HCT116 (cell line): ENCODE data around the gene CXCR1. TPM values are rescaled to one million over a fixed set of nuclear protein-coding genes. Genes with fewer than 3 reads are reported as not detected.

ENCODE experiments used
- ATAC-seq: fragments of 200-7000 bp; cut with Tn5 transposase; 2 replicates; pipeline ENCODE4 v1.9.1; 2020; ENCODE audit warnings: mild to moderate bottlenecking, moderate library complexity
- BruUV-seq: library from RNA; stranded (reverse); fragments of 400-500 nt; replicated peaks from 2 replicates; lab custom pipeline; 2021; lab: Mats Ljungman, UMichigan
- CTCF ChIA-PET: fragments of 300-600 bp; sonication (Branson Sonifier 250); formaldehyde crosslinking; loops from one replicate; lab custom pipeline; 2021; ENCODE audit warnings: antibody characterized with exemption; lab: Charles Lee
- POLR2A ChIA-PET: fragments of 300-600, 350-600 bp; sonication (Branson Sonifier 250); formaldehyde crosslinking; loops from one replicate; lab custom pipeline; 2021; ENCODE audit warnings: antibody characterized with exemption; lab: Charles Lee
- RAD21 ChIA-PET, 2 experiments: fragments of 300-600 bp; sonication (Branson Sonifier 250); formaldehyde crosslinking; loops; one replicate each; lab custom pipeline; 2023; ENCODE audit warnings: low total read pairs in 2 of 2; ENCODE audit not compliant: uncharacterized antibody in 2 of 2, unreplicated experiment in 2 of 2, low non-redundant PET in 1 of 2; lab: Charles Lee
- DNase-seq: peaks from one replicate; pipeline ENCODE4 v3.0.0-alpha.2; 2010; ENCODE audit warnings: low read depth, low spot score
- H2AFZ ChIP-seq: fragments of 200-600 bp; shearing (Covaris generic), sonication (generic); 2 replicates; pipeline ENCODE4 v1.6.1; 2017; ENCODE audit warnings: low read depth, mixed run types, mixed read lengths, antibody characterized with exemption, low read length; ENCODE audit not compliant: poor library complexity, severe bottlenecking
- H3K27ac ChIP-seq: 2 replicates; pipeline ENCODE4 v1.5.1; 2012; ENCODE audit warnings: low read depth, low read length
- H3K27me3 ChIP-seq: fragments of 200-600 bp; sonication (generic); 2 replicates; pipeline ENCODE4 v1.6.1; 2016; ENCODE audit warnings: mixed run types, low read length, mixed read lengths; ENCODE audit not compliant: insufficient read depth
- H3K36me3 ChIP-seq, 2 experiments: fragments of 200-500 bp in 1 of 2; fragments of 200-600 bp in 1 of 2; sonication (Bioruptor generic) in 1 of 2; sonication (generic) in 1 of 2; 2 replicates each; pipeline versions ENCODE4 v1.5.1 to v1.6.1; 2014 to 2016; ENCODE audit warnings: low read length in 2 of 2, inconsistent platforms in 1 of 2, mixed read lengths in 1 of 2, mixed run types in 1 of 2; ENCODE audit not compliant: insufficient read depth in 2 of 2, control insufficient read depth in 1 of 2
- H3K4me1 ChIP-seq, 2 experiments: fragments of 200-600 bp in 1 of 2; sonication (generic) in 1 of 2; 2 replicates each; pipeline versions ENCODE4 v1.5.1 to v1.6.1; 2012 to 2017; ENCODE audit warnings: low read length in 2 of 2, inconsistent platforms in 1 of 2, mild to moderate bottlenecking in 1 of 2, mixed read lengths in 1 of 2, mixed run types in 1 of 2, moderate library complexity in 1 of 2; ENCODE audit not compliant: insufficient read depth in 2 of 2, control insufficient read depth in 1 of 2
- H3K4me2 ChIP-seq: fragments of 200-600 bp; sonication (generic); 2 replicates; pipeline ENCODE4 v1.6.1; 2017; ENCODE audit warnings: mixed run types, low read length, mixed read lengths
- H3K4me3 ChIP-seq, 2 experiments: fragments of 200-600 bp in 1 of 2; sonication (generic) in 1 of 2; replicated peaks in 1 of 2; 2 replicates each; pipeline ENCODE4 v1.5.1; 2011 to 2016; ENCODE audit warnings: low read length in 2 of 2, control low read depth in 1 of 2, low read depth in 1 of 2, mild to moderate bottlenecking in 1 of 2, mixed read lengths in 1 of 2, mixed run types in 1 of 2
- H3K79me2 ChIP-seq: fragments of 200-600 bp; sonication (generic); 2 replicates; pipeline ENCODE4 v1.6.1; 2017; ENCODE audit warnings: mild to moderate bottlenecking, mixed run types, low read length, moderate library complexity, mixed read lengths; ENCODE audit not compliant: insufficient read depth
- H3K9ac ChIP-seq: fragments of 200-600 bp; sonication (generic); 2 replicates; pipeline ENCODE4 v1.6.1; 2016; ENCODE audit warnings: low read length, mixed read lengths
- H3K9me2 ChIP-seq: fragments of 200-600 bp; sonication (generic), shearing (Covaris generic); 2 replicates; pipeline ENCODE4 v1.6.1; 2017; ENCODE audit warnings: mixed run types, mild to moderate bottlenecking, moderate library complexity; ENCODE audit not compliant: insufficient read depth
- H3K9me3 ChIP-seq, 2 experiments: fragments of 200-500 bp in 1 of 2; fragments of 200-600 bp in 1 of 2; sonication (Bioruptor generic) in 1 of 2; sonication (generic) in 1 of 2; 2 replicates each; pipeline ENCODE4 v1.6.1; 2014 to 2017; ENCODE audit warnings: low read length in 2 of 2, mixed read lengths in 2 of 2, inconsistent platforms in 1 of 2, low read depth in 1 of 2, mild to moderate bottlenecking in 1 of 2, mixed run types in 1 of 2, moderate library complexity in 1 of 2; ENCODE audit not compliant: control insufficient read depth in 1 of 2, insufficient read depth in 1 of 2
- H4K20me1 ChIP-seq: fragments of 200-600 bp; sonication (generic), shearing (Covaris generic); 2 replicates; pipeline ENCODE4 v1.6.1; 2017; ENCODE audit warnings: mixed run types, mild to moderate bottlenecking, moderate library complexity; ENCODE audit not compliant: insufficient read depth
- CBX3 ChIP-seq: IDR thresholded peaks from 2 replicates; pipeline ENCODE4 v1.6.1; 2012; ENCODE audit warnings: low read depth
- EGR1 ChIP-seq: IDR thresholded peaks from 2 replicates; pipeline ENCODE4 v1.6.1; 2012; ENCODE audit warnings: low read depth
- ELF1 ChIP-seq: IDR thresholded peaks from 2 replicates; pipeline ENCODE4 v1.6.1; 2012; ENCODE audit warnings: low read depth, borderline replicate concordance
- EZH2 ChIP-seq: fragments of 200-600 bp; sonication (generic); IDR thresholded peaks from 2 replicates; pipeline ENCODE4 v1.6.1; 2017; ENCODE audit warnings: antibody characterized with exemption, mixed run types
- FOSL1 ChIP-seq: IDR thresholded peaks from 2 replicates; pipeline ENCODE4 v1.6.1; 2012; ENCODE audit warnings: low read depth
- POLR2A ChIP-seq: IDR thresholded peaks from 2 replicates; pipeline ENCODE4 v1.7.0; 2011; ENCODE audit warnings: borderline replicate concordance; ENCODE audit not compliant: insufficient read depth, insufficient read length; ENCODE audit errors: extremely low read depth
- POLR2AphosphoS5 ChIP-seq: IDR thresholded peaks from 2 replicates; pipeline ENCODE4 v1.6.1; 2011; ENCODE audit warnings: mild to moderate bottlenecking, low read depth, low read length, moderate library complexity
- RAD21 ChIP-seq: IDR thresholded peaks from 2 replicates; pipeline ENCODE4 v1.6.1; 2012; ENCODE audit warnings: low read depth, mild to moderate bottlenecking
- SIN3A ChIP-seq: IDR thresholded peaks from 2 replicates; pipeline ENCODE4 v1.6.1; 2012; ENCODE audit warnings: low read depth
- SP1 ChIP-seq: IDR thresholded peaks from 2 replicates; pipeline ENCODE4 v1.6.1; 2012; ENCODE audit warnings: low read depth
- TCF7L2 ChIP-seq: IDR thresholded peaks from 2 replicates; pipeline ENCODE4 v1.7.0; 2011; ENCODE audit warnings: borderline replicate concordance, inconsistent platforms; ENCODE audit not compliant: insufficient read depth, insufficient read length; ENCODE audit errors: extremely low read depth
- YY1 ChIP-seq: IDR thresholded peaks from 2 replicates; pipeline ENCODE4 v1.6.1; 2011; ENCODE audit warnings: low read length, low read depth, moderate library complexity, mild to moderate bottlenecking; ENCODE audit not compliant: insufficient replicate concordance; ENCODE audit errors: extremely low read depth
- ZFX ChIP-seq: fragments of 450-650 bp; IDR thresholded peaks from 2 replicates; pipeline ENCODE4 v1.6.1; 2017
- ZNF274 ChIP-seq: fragments of 200-500 bp; sonication (Bioruptor generic); IDR thresholded peaks from 2 replicates; pipeline ENCODE4 v1.6.1; 2014; ENCODE audit warnings: mild to moderate bottlenecking, low read depth, low read length, inconsistent platforms
- intact Hi-C: fragments of 100-400 bp; cut with micrococcal nuclease; formaldehyde crosslinking; loops from 2 replicates; pipeline ENCODE4 v1.10.0; 2022
- total RNA-seq: library from RNA; stranded (reverse); gene quantifications from one replicate; pipeline ENCODE4 v1.2.1, GENCODE V29; 2021; ENCODE audit not compliant: unreplicated experiment
- TF ChIP-seq, protein P1 (sequence below), 3 experiments: fragments of 200-600 bp in 1 of 3; sonication (generic) in 1 of 3; IDR thresholded peaks in 2 of 3; conservative IDR thresholded peaks in 1 of 3; 2 replicates each; pipeline ENCODE4 v1.5.1; 2012 to 2017; ENCODE audit warnings: low read depth in 2 of 3, low read length in 2 of 3, antibody characterized with exemption in 1 of 3, borderline replicate concordance in 1 of 3, control low read depth in 1 of 3, mild to moderate bottlenecking in 1 of 3, mixed read lengths in 1 of 3, mixed run types in 1 of 3, moderate library complexity in 1 of 3; ENCODE audit not compliant: insufficient read depth in 1 of 3
- TF ChIP-seq, protein P2 (sequence below): IDR thresholded peaks from 2 replicates; pipeline ENCODE4 v1.6.1; 2012
- TF ChIP-seq, protein P3 (sequence below): IDR thresholded peaks from 2 replicates; pipeline ENCODE4 v1.6.1; 2011; ENCODE audit warnings: mild to moderate bottlenecking, low read length, moderate library complexity; ENCODE audit not compliant: insufficient replicate concordance; ENCODE audit errors: extremely low read depth
- TF ChIP-seq, protein P4 (sequence below): IDR thresholded peaks from 2 replicates; pipeline ENCODE4 v1.6.1; 2012; ENCODE audit warnings: low read depth
- TF ChIP-seq, protein P5 (sequence below): IDR thresholded peaks from 2 replicates; pipeline ENCODE4 v1.6.1; 2012

CXCR1 gene
- total RNA-seq, 1 experiment from 2014 or later, result not detected

DNA sequence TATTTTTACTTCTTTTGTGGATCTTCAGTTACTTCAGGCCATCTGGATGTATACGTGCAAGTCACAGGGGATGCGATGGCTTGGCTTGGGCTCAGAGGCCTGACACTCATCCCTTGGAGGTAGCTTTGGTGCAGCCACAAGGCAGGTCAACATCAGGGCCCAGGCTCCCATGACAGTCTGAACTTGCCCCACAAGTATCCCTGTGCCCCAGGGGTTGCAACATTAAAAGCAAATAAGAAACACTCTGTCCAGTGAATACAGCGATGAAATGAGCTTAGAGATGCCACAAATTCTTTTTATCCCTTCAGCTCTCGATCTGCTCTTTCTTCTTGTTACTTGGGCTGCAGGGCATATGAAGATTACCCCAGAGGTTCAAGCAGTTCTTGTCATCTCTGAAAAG is 13.0 kb upstream of the CXCR1 start:
- H3K36me3 ChIP-seq, result no peaks in the 10 kb centered on the region
- no peak overlapping the region for H3K4me2 ChIP-seq
- RAD21 ChIA-PET, result no interaction called here
- no peaks in the 10 kb centered on the region for H3K79me2 ChIP-seq
- no peaks in the 10 kb centered on the region for H3K27me3 ChIP-seq
- DNase-seq, result no peak
- no TSS peak for BruUV-seq
- no peak for TF ChIP-seq FOSL1
- TF ChIP-seq, protein P1, sequence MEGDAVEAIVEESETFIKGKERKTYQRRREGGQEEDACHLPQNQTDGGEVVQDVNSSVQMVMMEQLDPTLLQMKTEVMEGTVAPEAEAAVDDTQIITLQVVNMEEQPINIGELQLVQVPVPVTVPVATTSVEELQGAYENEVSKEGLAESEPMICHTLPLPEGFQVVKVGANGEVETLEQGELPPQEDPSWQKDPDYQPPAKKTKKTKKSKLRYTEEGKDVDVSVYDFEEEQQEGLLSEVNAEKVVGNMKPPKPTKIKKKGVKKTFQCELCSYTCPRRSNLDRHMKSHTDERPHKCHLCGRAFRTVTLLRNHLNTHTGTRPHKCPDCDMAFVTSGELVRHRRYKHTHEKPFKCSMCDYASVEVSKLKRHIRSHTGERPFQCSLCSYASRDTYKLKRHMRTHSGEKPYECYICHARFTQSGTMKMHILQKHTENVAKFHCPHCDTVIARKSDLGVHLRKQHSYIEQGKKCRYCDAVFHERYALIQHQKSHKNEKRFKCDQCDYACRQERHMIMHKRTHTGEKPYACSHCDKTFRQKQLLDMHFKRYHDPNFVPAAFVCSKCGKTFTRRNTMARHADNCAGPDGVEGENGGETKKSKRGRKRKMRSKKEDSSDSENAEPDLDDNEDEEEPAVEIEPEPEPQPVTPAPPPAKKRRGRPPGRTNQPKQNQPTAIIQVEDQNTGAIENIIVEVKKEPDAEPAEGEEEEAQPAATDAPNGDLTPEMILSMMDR (IDR thresholded peaks at IDR 0.05 in 2 of 3, conservative IDR thresholded peaks at IDR 0.05 in 1 of 3; ENCODE audit: borderline replicate concordance in 1 of 3, insufficient read depth in 1 of 3, low read depth in 2 of 3, low read length in 2 of 3), result no peak
- TF ChIP-seq ELF1, result no peak
- no peak for TF ChIP-seq EZH2
- no peak for TF ChIP-seq POLR2AphosphoS5
- TF ChIP-seq EGR1, result no peak
- no peak for TF ChIP-seq ZFX
- no peak for TF ChIP-seq TCF7L2
- TF ChIP-seq YY1, result no peak
- TF ChIP-seq, protein P2, sequence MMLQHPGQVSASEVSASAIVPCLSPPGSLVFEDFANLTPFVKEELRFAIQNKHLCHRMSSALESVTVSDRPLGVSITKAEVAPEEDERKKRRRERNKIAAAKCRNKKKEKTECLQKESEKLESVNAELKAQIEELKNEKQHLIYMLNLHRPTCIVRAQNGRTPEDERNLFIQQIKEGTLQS, result no peak
- no peak for TF ChIP-seq POLR2A
- TF ChIP-seq, protein P3, sequence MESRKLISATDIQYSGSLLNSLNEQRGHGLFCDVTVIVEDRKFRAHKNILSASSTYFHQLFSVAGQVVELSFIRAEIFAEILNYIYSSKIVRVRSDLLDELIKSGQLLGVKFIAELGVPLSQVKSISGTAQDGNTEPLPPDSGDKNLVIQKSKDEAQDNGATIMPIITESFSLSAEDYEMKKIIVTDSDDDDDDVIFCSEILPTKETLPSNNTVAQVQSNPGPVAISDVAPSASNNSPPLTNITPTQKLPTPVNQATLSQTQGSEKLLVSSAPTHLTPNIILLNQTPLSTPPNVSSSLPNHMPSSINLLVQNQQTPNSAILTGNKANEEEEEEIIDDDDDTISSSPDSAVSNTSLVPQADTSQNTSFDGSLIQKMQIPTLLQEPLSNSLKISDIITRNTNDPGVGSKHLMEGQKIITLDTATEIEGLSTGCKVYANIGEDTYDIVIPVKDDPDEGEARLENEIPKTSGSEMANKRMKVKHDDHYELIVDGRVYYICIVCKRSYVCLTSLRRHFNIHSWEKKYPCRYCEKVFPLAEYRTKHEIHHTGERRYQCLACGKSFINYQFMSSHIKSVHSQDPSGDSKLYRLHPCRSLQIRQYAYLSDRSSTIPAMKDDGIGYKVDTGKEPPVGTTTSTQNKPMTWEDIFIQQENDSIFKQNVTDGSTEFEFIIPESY, result no peak
- TF ChIP-seq, protein P4, sequence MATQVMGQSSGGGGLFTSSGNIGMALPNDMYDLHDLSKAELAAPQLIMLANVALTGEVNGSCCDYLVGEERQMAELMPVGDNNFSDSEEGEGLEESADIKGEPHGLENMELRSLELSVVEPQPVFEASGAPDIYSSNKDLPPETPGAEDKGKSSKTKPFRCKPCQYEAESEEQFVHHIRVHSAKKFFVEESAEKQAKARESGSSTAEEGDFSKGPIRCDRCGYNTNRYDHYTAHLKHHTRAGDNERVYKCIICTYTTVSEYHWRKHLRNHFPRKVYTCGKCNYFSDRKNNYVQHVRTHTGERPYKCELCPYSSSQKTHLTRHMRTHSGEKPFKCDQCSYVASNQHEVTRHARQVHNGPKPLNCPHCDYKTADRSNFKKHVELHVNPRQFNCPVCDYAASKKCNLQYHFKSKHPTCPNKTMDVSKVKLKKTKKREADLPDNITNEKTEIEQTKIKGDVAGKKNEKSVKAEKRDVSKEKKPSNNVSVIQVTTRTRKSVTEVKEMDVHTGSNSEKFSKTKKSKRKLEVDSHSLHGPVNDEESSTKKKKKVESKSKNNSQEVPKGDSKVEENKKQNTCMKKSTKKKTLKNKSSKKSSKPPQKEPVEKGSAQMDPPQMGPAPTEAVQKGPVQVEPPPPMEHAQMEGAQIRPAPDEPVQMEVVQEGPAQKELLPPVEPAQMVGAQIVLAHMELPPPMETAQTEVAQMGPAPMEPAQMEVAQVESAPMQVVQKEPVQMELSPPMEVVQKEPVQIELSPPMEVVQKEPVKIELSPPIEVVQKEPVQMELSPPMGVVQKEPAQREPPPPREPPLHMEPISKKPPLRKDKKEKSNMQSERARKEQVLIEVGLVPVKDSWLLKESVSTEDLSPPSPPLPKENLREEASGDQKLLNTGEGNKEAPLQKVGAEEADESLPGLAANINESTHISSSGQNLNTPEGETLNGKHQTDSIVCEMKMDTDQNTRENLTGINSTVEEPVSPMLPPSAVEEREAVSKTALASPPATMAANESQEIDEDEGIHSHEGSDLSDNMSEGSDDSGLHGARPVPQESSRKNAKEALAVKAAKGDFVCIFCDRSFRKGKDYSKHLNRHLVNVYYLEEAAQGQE, result no peak
- TF ChIP-seq CBX3, result no peak
- no peak for TF ChIP-seq SIN3A
- no peak for TF ChIP-seq RAD21
- no peak for TF ChIP-seq ZNF274
- TF ChIP-seq, protein P5, sequence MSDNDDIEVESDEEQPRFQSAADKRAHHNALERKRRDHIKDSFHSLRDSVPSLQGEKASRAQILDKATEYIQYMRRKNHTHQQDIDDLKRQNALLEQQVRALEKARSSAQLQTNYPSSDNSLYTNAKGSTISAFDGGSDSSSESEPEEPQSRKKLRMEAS, result no peak
- no peak for TF ChIP-seq SP1
- TF ChIP-seq, all 23 proteins: peak for 0
- Histone ChIP-seq H3K27ac (no peak overlapping the region), H4K20me1 (no peaks in the 10 kb centered on the region), H3K9me3 (no peaks in the 10 kb centered on the region), H2AFZ (no peak overlapping the region), H3K9me2 (no peaks in the 10 kb centered on the region), H3K4me1 (no peaks in the 10 kb centered on the region), H3K9ac (no peak overlapping the region), H3K4me3 (no peak overlapping the region)
- POLR2A ChIA-PET, result no interaction called here
- ATAC-seq, result no peak
- intact Hi-C loops, result no loop called here
- CTCF ChIA-PET, result no interaction called here
